Activated CD4-positive, alpha-beta T cell treated with anti-CD3 and anti-CD28 coated beads for 1 hour (primary cell): ENCODE results near the gene B4GALT6.

Source experiments
- DNase-seq: peaks from one replicate; pipeline ENCODE4 v3.0.0-alpha.2; 2020

B4GALT6 gene

DNA sequence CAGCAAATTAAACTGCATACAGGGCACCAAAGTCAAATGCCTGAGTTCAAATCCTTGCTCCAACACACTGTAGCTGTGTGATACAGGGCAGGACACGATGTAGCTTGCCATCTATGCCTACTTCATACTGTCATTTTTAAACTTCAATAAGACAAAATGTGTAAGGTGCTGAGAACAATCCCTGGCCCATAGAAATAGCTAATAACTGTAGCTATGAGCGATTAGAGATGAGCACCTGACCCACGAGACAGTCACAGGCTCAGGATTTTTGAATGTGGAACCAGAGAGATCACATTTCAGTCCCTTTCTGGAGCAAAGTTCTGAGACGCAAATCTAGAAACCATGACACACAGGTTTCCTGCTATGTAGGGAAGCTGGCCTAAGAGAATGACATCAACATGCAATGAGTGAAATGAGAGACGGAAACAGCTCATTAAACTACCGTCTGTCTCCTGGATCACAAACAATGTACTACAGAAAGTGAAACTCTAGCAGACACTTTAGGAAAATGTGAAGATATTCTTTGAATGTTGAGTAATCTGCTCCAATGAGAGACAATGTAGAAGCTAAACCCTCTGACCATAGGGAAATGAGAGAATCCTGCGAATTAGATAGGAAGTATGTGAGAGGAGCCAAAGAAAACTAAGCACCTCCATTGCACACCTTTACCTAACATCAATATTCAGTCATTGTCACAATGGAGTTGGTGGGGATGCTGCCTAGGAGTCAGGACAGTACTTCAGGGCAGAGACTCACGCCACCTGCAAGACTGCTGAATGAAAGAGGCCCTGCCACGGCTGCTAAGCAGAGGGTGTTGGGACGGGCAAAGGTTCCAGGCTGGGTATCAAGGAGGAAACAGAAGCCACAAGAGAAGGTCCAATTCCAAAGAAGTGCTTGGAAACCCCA is 25.5 kb downstream of the B4GALT6 start:
- DNase-seq = no peak

- DNase-seq = no peak
Measured at GRCh38 chr18:31657823-31658669, 26.3 kb downstream of the B4GALT6 start.

- no peak for DNase-seq
Measured at GRCh38 chr18:31656754-31657153, 27.6 kb downstream of the B4GALT6 start.

DNA sequence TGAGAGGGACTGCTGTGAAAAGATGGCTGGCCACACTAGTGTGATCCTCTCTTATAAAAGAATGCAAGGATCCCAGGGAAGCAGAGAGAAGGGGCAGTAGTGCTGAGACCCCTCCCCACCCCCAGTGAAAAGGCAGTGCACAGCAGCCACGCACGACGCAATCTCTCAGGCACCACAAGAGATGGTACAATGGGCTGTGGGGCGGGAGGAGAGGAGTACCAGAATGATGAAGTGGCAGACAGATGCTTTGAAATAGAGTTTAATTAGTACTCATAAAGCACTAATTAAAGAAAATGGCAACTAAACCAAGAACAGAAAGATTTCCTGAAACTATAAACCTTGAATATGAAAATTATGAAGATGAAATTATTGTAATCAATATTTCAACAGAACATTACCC is 29.0 kb downstream of the B4GALT6 start:
- DNase-seq = no peak

DNA sequence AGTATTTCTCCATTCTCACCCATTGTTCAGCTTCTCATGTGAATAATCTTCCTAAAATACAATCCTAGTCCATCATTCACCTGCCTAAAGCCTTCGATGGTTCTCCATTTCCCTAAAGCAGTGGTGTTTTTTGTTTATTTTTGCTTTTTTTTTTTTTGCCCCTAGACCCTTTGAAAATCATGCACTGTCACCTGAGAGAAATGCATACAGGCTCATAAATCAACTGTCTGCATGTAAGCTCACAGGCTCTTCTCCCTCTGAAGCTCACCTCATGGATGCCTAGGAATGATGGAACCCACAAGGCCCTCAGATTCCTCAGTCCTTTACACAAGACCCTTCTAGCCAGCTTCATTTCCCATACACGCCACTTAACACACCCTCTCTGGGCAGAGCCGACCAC is 31.5 kb downstream of the B4GALT6 start:
- DNase-seq = no peak

DNA sequence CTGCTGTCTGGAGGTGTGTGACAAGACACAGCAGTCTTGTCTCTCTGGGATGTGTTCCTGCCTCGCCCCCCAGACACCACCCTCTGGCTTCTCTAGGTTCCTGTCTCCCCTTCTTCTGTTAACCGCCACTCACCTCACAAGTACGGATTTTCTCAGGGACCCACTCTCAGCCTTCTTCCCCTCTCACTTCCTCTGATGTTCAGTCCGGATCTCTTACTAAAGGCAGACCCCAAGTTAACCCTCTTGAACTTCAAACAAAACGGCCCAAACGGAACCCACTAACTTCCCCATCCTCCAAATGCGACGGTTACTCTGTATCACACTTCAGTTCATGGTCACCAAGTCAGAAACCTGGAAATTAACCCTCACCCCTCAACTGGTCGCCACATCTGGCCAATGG is 32.0 kb downstream of the B4GALT6 start:
- DNase-seq = no peak

DNA sequence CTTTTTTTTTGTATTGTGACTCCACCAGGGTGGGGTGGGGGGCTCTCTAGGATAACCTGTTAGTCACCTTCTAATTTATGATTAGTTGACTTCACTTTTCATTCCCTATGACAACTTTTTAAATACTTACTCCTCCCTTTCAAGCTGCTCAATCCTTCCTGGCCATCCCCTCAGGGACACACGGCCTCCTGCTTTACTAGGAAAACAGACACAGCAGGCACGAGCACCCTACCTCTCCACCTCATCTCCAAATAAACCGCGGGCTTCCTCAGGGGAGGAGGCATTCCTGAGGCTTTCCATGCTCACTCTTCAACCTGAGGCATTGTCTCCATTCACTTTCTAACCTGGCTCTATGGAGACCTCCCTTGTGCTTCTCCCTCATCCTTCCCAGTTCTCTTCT is 33.0 kb downstream of the B4GALT6 start:
- no peak for DNase-seq

DNA sequence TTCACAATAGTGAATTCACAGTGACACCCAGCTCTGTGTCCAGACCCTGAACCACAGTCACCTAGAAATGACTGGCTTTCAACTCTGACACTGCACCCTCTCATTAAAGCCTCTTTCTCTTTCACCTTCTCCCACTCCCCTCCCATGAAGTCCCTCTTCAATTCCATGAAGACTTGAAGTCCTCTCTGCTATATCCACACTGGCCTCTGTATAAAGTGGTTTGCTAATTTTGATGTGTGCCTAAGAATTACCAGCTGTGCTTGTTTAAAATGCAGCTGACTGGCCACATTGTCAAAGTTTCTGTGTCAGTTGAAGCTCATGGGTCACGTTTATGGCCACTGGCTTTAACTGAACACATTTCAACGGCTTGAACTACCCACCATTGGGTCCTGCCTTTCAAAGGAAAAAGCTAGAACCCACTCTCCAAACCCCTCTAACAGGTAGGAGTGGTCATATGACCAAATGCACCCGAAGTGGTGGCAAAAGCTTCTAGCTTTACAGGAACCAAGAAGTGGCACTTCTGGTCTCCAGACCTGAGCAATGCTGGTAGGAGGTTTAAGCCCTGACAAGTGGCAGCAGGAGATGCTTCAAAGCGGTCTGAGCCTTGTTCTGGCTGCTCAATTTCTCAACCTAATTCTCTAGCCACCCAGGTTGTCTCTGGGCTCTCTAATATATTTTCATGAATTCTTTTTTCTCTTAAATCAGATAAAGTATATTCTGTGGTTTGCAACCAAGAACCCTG is 34.2 kb downstream of the B4GALT6 start:
- DNase-seq = no peak

- no peak for DNase-seq
Measured at GRCh38 chr18:31649449-31649848, 34.9 kb downstream of the B4GALT6 start.

- no peak for DNase-seq
Measured at GRCh38 chr18:31648966-31649429, 35.4 kb downstream of the B4GALT6 start.

DNA sequence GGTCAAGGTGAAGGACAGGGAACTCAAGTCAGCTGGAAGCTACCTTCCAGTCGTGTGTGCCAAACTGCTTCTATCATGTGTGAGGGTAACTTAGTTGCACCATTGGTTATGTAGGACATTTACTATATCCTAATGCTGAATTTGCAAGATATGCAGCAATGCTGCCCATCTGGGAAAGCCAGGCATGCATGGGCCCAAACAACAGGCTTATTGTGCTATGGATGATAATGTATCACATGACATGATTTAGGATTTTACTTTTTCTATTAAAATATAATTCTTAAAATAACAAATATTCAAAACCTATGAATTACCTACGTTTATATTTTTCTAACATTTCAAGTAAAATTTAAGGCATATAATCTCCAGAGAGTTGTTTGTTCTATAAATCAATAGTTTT is 35.9 kb downstream of the B4GALT6 start:
- no peak for DNase-seq

DNA sequence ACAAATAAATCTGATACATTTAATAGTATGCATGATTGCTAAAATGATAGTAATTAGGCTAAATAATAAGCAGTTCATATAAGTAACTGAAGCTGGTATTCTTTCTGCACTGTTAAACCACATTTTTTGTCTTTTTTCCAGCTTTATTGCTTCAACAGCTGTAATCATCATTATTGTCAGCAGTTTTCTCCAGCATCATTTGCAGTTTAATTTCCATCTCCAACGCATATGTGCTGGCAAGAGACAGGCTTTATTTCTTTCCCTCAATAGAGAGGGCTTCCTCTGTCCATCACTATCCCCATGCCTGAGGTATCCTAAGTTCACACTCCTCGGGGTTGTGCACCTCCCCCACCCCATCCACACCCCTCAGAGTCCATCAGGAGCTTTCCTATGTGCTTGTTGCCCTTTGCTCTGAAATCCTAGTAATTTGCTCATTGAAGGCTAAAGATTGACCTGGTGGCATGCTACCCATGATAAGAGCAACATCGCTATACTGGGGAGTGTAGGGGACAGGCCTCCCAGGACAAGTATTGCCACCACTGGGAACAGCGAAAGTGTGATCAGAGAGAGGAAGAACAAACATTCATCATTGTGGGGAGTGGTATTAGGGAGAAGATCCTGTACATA is 37.1 kb downstream of the B4GALT6 start:
- DNase-seq = no peak

- DNase-seq = no peak
Measured at GRCh38 chr18:31646332-31647126, 37.9 kb downstream of the B4GALT6 start.

DNA sequence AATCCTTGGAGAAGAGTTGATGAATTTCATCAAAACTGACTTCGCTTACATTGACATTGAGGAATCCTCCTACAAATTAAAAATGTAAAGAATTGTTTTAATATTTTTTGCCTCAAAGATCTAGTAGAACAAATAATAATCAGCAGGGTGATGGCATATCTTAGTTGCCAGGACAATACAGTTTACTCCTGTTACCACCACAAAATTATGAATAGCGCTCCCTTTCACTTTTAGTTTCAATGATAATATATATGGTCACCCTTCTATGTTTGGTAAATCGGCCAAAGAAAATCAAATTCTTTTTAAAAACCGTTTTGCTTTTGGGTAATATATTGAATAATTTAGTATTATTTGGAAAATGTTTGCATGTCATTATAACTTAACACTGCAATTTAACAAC is 39.0 kb downstream of the B4GALT6 start:
- DNase-seq = no peak

- no peak for DNase-seq
Measured at GRCh38 chr18:31643003-31643402, 41.4 kb downstream of the B4GALT6 start.

DNA sequence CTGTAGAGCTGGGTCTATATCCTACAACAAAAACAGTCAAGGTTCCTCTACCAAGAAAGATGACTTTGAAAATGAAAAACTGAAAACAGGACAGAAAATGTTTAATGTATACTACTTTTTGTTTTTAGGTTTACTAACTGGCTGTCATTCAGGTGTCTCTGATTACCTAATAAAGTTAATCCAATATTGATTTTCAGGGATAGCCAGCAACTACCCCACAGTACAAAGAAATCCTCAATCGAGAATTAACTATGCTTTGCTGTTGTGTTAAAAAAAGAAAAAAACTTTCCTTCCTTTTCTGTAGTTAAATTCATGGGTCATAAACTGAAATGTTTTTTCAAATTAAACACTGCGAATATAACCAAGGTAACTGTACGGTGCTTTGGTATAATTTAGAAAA is 46.9 kb downstream of the B4GALT6 start:
- no peak for DNase-seq

- no peak for DNase-seq
Measured at GRCh38 chr18:31636387-31636786, 48.0 kb downstream of the B4GALT6 start.

DNA sequence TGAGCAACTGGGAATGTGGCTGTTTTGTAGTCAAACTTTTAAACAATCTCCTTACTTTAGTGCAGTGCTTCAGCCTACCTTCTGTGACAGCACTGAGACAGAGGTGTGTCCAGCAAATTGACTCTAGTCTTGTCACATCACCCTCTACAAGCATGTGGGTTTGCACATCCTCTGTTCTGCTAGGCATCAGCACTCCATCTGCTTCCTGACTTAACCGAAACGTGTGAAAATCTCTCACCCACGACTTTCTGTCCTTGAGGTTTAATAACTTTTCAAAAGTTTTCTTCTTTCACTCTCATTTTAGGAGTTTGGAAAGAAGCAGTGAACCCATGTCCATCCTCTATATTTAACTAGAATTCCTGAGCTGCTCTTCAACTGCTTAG is 50.1 kb downstream of the B4GALT6 start:
- DNase-seq = no peak

DNA sequence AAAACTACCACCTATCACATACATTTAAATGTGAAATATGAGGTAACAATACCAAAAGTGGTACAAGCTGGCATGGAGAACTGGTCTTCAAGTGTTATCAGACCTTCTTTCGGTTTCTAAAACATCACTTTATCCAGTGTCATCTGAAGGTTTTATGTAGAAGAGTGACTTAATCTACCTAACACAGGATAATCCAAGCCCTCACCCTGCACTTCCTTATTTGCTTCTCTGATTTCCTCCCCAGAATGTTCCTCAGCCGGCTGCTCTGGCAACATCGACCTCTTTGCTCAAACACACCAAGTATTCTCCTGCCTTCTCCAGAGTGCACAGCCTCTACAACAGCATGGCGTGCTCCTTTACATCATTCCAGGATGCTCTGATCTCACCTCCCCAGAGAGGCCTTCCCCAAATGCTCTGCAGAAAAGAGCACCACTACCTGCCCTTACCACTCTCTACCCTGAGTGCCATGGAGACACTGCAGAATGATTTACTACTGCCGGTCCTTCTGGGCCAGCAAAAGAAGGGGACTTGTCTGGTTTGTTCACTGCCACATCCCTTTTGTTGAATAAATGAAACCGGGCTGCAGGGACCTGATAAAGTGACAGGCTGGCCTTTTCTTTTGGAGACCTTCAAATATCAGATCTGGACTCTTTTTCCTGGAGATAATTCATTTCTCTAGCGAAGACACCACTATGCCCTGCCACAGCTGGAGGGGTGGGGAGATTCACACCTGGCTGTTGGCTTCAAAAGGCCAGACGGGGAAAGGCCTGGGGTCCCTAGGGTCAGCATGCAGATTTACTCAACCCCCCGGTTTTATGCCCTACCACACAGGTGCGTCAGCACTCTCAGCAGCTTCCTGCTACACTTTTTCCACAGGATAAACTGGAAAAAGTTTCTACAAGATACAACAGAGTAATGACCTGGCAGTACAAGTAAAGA is 50.7 kb downstream of the B4GALT6 start:
- DNase-seq = no peak

DNA sequence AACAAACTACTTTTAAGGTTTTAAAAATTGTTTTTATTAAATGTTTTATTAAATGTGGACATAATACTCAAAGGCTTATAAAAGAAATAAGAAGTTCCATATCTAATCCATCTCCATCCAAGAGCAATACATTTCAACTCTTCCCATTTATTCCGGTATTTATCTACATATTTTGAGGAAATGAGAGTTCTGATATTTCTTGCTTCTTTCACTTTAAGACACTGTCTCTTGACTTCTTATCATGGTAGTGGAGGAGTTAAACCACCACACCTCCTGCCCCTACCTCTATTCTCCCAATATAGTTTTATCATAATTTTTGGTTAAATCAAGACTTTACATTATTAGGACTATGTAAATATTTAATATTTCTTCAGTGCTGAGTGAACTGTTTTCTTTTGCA is 52.0 kb downstream of the B4GALT6 start:
- DNase-seq = no peak

- DNase-seq = no peak
Measured at GRCh38 chr18:31631526-31631925, 52.9 kb downstream of the B4GALT6 start.
